H1 (cell line): ENCODE data around the gene GAMT. TPM values are rescaled to one million over a fixed set of nuclear protein-coding genes. Genes with fewer than 3 reads are reported as not detected.
A peak's percentile ranks its signal among the peaks of the same experiment; 100 is the strongest.

Source experiments
- BRCA1 ChIP-seq: IDR thresholded peaks from 2 replicates; pipeline ENCODE4 v1.6.1; 2012; ENCODE audit warnings: low read depth, low read length, improper control_type of control experiment
- CREB1 ChIP-seq: IDR thresholded peaks from 2 replicates; pipeline ENCODE4 v1.6.1; 2012; ENCODE audit warnings: inconsistent platforms
- EGR1 ChIP-seq: IDR thresholded peaks from 2 replicates; pipeline ENCODE4 v1.6.1; 2011; ENCODE audit warnings: low read depth, low read length, borderline replicate concordance
- EZH2 ChIP-seq: fragments of 200-600 bp; sonication (generic); IDR thresholded peaks from 2 replicates; pipeline ENCODE4 v1.7.1; 2012; ENCODE audit warnings: low read depth, mild to moderate bottlenecking, moderate library complexity, low read length, inconsistent platforms; ENCODE audit not compliant: severe bottlenecking
- GABPA ChIP-seq: IDR thresholded peaks from 2 replicates; pipeline ENCODE4 v1.6.1; 2011; ENCODE audit warnings: mild to moderate bottlenecking, low read length, moderate library complexity, borderline replicate concordance; ENCODE audit not compliant: insufficient read depth
- GTF2F1 ChIP-seq: IDR thresholded peaks from 2 replicates; pipeline ENCODE4 v1.6.1; 2012; ENCODE audit warnings: low read depth, low read length, improper control_type of control experiment, borderline replicate concordance
- JUND ChIP-seq: IDR thresholded peaks from 2 replicates; pipeline ENCODE4 v1.6.1; 2011; ENCODE audit warnings: mild to moderate bottlenecking, improper control_type of control experiment, low read length
- KDM1A ChIP-seq: fragments of 200-600, 300-600 bp; sonication (generic); IDR thresholded peaks from 2 replicates; pipeline ENCODE4 v1.7.1; 2016; ENCODE audit warnings: mild to moderate bottlenecking, low read length, borderline replicate concordance
- MAFK ChIP-seq: IDR thresholded peaks from 2 replicates; pipeline ENCODE4 v1.6.1; 2012; ENCODE audit warnings: low read depth, mild to moderate bottlenecking, improper control_type of control experiment, low read length
- MAX ChIP-seq: IDR thresholded peaks from 2 replicates; pipeline ENCODE4 v1.6.1; 2012; ENCODE audit warnings: inconsistent platforms
- NRF1 ChIP-seq: IDR thresholded peaks from 2 replicates; pipeline ENCODE4 v1.6.1; 2011; ENCODE audit warnings: mild to moderate bottlenecking, low read depth, low read length, improper control_type of control experiment
- RBBP5 ChIP-seq: IDR thresholded peaks from 2 replicates; pipeline ENCODE4 v1.7.1; 2012; ENCODE audit warnings: low read depth, mild to moderate bottlenecking, inconsistent platforms, low read length, moderate library complexity, borderline replicate concordance
- SP1 ChIP-seq: IDR thresholded peaks from 2 replicates; pipeline ENCODE4 v1.6.1; 2011; ENCODE audit warnings: low read depth, low read length
- SP4 ChIP-seq: IDR thresholded peaks from 2 replicates; pipeline ENCODE4 v1.6.1; 2012; ENCODE audit warnings: low read length, inconsistent platforms
- TCF12 ChIP-seq: IDR thresholded peaks from 2 replicates; pipeline ENCODE4 v1.6.1; 2011; ENCODE audit warnings: low read depth, mild to moderate bottlenecking, low read length
- TEAD4 ChIP-seq: IDR thresholded peaks from 2 replicates; pipeline ENCODE4 v1.6.1; 2012; ENCODE audit warnings: low read depth, low read length, inconsistent platforms, mixed read lengths
- polyA plus RNA-seq, 7 experiments: library from polyadenylated mRNA; depleted of rRNA in 3 of 7; stranded (reverse) in 5 of 7; unstranded in 2 of 7; fragments of >200 nt in 5 of 7; fragments of 200-250 nt in 2 of 7; gene quantifications; 1 replicate in 5 of 7; 2 replicates in 1 of 7; 4 replicates in 1 of 7; pipeline versions ENCODE4 v1.2.1 to v1.2.3, GENCODE V29; 2011 to 2013; ENCODE audit warnings: missing spikeins in 2 of 7, mixed read lengths in 2 of 7
- total RNA-seq: library from RNA; stranded (reverse); fragmentation: NEBNext Ultra II Directional; extraction: Animal tissue kit (Norgen Biotek cat#: 25700); gene quantifications from 2 replicates; pipeline ENCODE4 v1.2.1, GENCODE V29; 2021

Gene GAMT
- total and polyA plus RNA-seq, 2 of the 8 experiments (the other 6 are each of a cell fraction or from before 2014, with no cell fraction given), result 17.2 to 35.6 TPM

DNA sequence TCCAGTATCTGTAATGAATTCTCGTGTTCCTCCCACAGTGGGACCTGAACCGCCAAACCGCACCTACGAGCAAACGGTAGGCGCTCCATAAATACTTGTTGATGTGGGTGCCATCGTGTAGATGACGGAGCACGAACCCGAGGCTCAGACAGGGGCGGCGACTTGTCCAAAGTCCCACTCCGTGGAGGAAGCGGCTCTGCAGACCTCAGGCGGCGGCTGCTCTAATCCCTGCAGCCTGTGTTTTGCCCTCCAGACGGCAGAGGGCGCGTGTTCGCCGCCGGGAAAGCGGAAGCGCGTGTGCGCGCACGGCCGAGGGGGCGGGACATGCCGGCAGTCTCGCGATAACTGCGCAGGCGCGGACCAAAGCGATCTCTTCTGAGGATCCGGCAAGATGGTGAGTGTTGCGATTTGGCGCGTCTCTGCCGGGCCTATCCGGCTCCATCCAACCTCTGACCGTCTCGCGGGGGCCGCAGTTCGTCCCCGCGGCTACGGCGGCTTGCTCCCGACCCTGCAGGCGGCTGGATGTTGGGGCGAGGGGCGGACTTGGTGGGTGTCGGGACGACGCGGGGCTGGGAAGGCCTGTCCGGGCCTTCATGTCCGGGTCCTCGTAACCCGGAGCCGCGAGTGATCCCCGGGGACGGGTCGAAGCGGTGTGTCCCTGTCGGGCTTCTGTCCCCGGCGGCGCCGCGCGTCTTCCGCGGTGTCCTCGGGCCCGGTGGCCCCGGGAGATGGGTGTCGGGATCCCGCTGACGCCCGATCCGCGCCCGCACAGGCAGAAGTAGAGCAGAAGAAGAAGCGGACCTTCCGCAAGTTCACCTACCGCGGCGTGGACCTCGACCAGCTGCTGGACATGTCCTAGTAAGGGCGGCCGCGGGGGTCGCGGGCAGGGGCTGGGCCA is 36.9 kb upstream of the GAMT start, which contains the start of gene RPS15 (continued):
- TF ChIP-seq GABPA (peak; percentile 86; the same call in 1 of the 2 replicates), NRF1 (peak; percentile 33; the same call in 1 of the 2 replicates), GTF2F1 (peak; percentile 84; the same call in 1 of the 2 replicates), SP1 (peak; percentile 63), RBBP5 (peak; percentile 42; the same call in 1 of the 2 replicates), TCF12 (no peak), EGR1 (peak; percentile 87), KDM1A (no peak), EZH2 (no peak), BRCA1 (peak; percentile 90), JUND (peak; percentile 69; the same call in 1 of the 2 replicates), TEAD4 (0 out of 2 replicates have a peak, but pooled peaks have one; percentile 9), SP4 (0 out of 2 replicates have a peak, but pooled peaks have one; percentile 42), MAX (peak; percentile 91), CREB1 (peak; percentile 81), MAFK (no peak)
